ENCODE results near the gene VENTX.

GRCh38 chr10:133252223-133252552 is 14.5 kb downstream of the VENTX start:
- TF ChIP-seq CTCF (IDR thresholded peaks at IDR 0.05): no peak
- TF ChIP-seq POLR2A (IDR thresholded peaks at IDR 0.05): no peak
